Activated CD4-positive, CD25-positive, alpha-beta regulatory T cell treated with anti-CD3 and anti-CD28 coated beads, Interleukin-2, amount 50 U/mL, for 24 hours (primary cell): ENCODE data around the gene ZDHHC8.
"Not testable (repeated sequence)": the region's sequence is repeated elsewhere in the genome, so short reads cannot be mapped to it uniquely, and the experiment has no call there.

ENCODE experiments used
- ATAC-seq, 2 donors: fragments of 150-1000 bp; cut with Tn5 transposase; one replicate each; pipeline ENCODE4 v1.10.0; 2021; ENCODE audit warnings: mild to moderate bottlenecking in 1 of 2, moderate library complexity in 1 of 2

ZDHHC8 gene

GRCh38 chr22:20145206-20145831 is 13.7 kb downstream of the ZDHHC8 start:
- ATAC-seq: no peak

DNA sequence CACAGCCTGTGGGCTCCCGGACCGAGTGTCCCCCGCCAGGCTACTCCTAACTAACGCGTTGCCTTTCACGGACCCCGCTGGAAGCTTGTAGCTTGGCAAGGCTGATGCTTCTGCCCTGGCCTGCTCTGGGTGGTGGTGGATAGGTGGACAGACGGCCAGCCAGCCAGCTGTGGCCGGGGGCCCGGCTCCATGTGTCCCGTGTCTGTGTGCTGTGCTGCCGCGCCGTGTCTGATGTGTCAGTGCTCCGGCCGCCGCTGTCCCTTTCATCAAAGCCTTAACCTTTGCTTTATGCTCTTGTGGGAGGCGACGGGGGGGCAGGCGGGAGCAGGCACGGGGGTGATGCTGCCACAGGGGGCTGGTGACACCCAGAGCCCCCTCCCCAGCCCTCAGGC is 14.2 kb downstream of the ZDHHC8 start:
- no peak for ATAC-seq

- no peak for ATAC-seq
Observed at GRCh38 chr22:20146777-20147176, 15.2 kb downstream of the ZDHHC8 start.

DNA sequence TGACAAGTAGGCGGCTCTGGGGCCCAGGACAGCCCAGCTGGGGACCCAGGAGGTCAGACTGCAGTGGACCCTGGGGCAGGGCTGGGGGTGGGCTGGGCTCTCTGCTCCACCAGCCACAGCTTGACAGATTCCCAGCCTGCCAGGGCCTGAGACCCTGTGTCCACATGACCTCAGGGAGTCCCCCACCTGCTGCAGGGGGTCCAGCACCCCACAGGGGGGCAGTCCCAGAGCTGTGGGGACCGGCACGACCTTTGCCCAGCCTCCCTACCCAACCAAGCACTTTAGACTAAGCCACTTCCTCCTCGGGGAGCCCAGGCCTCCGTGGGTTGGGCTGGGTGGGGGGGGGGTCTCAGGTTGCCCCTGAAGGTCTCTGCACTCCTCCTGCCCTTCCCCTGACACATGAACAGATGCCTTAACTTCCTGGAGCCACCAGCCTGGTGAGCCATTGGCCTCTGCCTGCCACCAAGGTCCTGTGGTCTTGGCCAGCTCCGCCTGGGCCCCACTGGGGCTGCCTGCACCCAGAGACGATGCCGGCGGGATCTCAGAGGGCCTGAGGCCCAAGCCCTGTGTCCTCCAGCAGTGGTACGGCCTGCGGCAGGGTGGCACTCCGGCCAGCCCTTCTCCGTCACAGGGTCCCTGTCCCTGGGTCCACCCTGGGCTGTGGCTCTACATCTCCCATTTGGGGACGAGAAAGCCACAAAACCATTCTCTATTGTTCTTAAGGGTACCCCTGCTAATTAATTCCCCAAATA is 15.8 kb downstream of the ZDHHC8 start:
- no peak for ATAC-seq

GRCh38 chr22:20148414-20148813 is 16.8 kb downstream of the ZDHHC8 start:
- no peak for ATAC-seq

DNA sequence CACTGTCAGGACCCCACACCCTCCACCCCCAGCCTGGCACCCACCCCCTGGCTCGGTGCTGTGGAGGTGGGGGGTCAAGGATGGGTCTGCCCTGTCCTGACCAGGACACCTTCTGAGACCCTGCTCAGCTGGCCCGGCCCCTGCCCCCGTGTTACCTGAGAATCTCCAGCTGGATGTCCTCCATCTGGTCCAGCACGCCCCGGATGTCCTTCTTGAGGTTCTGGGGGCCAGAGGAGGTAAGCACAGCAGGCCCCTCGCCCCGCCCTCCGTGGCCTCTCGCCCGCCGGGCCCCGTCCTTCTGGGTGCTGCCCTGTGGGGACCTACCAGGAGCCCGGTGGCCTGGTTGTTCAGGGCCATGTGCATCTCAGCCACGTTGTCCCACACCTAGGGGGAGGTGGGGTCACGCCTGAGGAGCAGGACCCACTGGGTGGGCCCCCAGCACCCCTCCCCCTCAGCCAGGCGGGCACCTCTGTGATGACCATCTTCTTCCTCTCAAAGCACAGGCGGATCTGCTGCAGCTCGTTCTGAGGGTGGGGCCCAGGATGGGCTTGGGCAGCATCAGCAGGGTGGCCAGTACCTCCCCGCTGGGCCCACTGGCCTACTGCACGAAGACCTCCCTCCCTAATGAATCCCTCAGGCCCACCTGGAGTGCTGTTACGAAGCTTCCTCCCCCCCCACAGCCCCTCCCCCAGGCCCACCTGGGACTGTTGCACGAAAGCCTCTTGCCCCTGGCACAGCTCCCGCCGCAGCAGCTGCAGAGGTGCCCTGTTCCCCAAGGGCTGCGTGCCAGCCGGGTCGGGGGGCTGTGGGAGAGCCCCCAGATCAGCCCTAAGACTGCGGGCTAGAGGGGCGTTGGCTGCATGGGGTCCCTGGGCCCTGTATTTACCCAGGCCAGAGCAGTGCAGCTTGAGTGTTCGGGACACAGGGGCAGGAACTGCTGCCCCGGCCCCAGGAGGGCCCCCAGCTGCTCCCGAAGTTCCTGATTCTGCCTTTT is 17.9 kb downstream of the ZDHHC8 start:
- no peak for ATAC-seq

DNA sequence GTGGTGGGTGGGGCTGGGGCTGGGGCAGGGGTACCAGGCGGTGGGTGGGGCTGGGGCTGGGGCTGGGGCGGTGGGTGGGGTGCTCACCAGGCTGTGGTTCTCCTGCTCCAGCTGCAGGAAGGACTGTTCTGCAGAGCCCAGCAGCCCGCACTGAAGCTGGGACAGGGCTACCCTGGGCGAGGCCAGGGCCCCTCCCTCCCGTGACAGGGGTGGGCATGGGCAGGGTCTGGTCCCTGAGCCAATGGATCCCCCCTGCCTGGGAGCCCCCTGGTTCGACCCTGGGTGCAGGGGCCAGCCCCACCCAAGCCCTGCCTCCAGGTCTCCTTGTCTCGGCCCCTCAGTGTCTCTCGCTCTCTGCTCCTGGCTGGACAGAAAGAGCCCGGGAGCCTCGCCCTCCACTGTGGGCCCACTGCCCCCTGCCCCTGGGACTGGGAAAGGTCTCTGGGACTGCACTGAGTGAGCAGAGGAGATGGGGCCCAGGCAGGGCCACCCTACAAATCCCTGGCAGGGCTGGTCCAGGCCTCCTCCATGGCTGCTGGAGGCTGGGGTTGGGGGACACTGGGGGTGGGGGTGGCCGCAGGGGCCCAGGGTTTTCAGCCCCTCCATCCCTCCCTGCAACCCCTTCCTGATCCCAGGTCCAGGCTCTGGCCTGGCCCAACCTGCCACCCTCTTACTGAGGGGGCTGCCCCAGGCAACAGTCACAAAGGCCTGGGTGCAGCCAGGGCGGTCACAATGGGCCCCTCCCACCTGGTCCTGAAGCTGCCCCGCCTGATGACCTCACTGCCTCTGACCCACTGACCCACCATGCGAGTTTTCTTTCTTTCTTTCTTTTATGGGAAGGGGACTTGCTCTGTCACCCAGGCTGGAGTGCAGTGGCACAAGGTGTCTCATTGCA is 19.0 kb downstream of the ZDHHC8 start, which contains the start of gene CCDC188:
Gene CCDC188 (minus strand): TSS at position 675 of the 895 bp plus-strand sequence. CDS start 69 bp downstream, at position 606.
- ATAC-seq: no peak

DNA sequence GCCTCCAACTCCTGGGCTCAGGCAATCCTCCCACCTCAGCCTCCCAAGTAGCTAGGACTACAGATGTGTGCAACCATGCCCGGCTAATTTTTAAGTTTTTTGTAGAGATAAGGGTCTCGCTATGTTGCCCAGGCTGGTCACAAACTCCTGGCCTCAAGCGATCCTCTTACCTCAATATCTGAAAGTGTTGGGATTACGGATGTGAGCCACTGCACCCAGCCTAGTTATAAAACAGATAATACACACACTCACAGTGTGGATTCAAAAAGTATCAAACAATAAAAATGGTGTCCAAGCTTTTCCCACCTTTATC is 19.6 kb downstream of the ZDHHC8 start:
- no peak for ATAC-seq

DNA sequence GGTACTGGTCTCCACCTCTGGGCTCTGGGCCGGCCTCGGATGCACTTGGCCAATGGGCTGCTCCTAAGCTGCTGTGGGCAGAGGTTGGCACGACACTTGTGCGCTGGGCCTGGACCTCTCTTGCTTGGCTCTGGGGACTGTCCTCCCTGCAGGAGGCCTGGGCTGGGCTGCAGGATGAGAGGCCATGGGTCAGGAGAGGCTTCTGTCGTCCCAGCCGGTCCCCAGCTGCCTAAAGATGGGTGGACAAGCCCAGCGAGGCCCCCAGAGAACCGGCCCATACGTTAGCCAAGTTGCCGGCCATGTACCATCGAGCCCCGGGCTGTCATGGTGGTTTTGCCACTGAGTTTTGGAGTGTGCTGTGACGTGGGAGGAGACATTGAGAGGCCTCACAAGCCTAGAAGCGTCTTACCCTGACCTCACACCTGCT is 20.9 kb downstream of the ZDHHC8 start:
- ATAC-seq: no peak

DNA sequence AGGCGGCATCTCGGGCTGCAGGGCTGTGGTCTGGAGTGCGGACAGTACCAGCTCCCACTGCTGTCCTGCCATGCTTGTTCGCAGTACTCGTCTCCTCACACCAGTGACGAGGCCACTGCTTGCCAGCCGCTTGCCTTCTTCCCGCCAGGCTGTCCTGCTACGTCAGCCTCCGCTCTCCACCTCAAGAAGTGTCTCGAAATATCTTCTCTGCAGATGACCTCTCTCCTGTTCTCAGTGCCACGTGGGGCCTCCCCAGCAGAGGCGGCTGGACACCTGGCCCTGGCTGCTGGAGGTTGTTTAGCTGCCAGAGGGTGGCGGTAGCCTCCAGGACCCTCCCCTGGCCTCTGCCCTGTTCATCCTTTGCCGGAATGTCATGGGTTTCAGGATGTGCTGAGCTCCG is 22.3 kb downstream of the ZDHHC8 start:
- ATAC-seq: no peak

DNA sequence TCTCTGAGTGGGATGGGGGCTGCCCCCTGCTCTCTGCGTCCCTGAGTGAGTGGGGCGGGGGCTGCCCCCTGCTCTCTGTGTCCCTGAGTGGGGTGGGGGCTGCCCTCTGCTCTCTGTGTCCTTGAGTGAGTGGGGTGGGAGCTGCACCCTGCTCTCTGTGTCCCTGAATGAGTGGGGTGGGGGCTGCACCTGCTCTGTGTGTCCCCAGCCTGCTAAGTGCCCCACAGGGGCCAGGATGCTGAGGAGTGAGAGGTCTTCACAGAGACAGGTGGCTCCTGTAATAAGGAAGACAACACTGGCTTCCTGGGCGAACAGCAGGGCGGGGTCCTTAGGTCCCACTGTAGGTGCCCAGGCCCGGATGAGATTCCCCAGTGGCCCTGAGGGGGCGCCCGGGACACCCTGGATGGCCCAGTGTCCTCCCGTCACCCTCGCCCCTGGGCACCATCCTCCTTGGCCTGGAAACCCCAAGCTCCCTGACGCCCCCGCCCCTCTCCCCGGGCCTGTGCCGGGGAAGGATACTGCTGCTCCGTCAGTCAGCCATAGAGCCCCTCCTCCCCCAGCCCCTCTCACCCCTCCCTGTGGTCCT is 23.1 kb downstream of the ZDHHC8 start:
- ATAC-seq: no peak

DNA sequence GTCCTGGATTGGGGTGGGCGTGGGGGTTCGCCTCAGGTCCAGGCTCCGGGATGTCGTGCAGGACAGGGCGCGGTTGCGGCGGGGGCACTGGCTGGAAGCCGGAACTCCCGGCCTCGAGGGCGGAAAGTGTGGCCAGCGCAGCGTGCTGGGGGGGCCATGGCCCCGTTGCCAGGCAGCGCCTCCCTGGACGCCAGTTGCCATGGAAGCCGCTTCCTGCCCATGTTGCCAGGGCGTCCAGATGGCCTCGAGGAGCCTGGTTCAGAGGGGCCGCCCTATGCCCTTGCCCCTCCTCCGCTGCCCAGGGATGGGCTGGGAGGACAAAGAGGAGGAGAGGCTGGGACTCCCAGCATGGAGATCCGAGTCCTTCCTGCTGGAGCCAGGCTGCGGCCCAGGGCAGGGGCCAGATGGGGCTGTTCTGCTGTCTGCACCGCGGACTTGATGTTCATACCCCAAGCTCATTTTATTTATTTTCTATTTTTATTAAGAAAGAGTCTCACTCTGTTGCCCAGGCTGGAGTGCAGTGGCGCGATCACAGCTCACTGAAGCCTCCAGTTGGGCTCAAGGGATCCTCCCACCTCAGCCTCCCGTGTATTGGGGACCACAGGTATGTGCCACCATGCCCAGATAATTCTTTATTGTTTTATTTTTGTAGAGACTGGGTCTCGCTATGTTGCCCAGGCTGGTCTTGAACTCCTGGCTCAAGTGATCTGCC is 23.9 kb downstream of the ZDHHC8 start:
- no peak for ATAC-seq

DNA sequence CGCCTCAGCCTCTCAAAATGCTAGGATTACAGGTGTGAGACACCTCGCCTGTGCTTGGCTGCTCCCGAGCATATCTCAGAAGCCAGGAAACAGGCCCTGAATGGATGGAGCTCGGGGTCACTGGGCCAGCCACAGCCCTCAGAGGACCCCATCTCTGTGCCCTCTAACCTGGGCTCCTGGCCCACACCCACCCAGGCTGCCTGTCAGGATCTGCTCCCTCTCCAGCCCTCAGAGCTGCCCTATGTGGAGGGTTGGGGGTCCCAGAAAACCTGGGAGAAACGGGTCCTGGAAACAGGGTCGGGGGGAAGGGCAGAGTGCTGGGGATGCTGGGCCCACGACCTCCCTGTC is 24.4 kb downstream of the ZDHHC8 start:
- no peak for ATAC-seq

- peak; percentile 83 to 84 for ATAC-seq
Observed at GRCh38 chr22:20156611-20157429, 25.2 kb downstream of the ZDHHC8 start.

- ATAC-seq: no peak
Observed at GRCh38 chr22:20157430-20158183, 26.0 kb downstream of the ZDHHC8 start.

GRCh38 chr22:20158391-20159036 is 26.9 kb downstream of the ZDHHC8 start:
- ATAC-seq: no peak

DNA sequence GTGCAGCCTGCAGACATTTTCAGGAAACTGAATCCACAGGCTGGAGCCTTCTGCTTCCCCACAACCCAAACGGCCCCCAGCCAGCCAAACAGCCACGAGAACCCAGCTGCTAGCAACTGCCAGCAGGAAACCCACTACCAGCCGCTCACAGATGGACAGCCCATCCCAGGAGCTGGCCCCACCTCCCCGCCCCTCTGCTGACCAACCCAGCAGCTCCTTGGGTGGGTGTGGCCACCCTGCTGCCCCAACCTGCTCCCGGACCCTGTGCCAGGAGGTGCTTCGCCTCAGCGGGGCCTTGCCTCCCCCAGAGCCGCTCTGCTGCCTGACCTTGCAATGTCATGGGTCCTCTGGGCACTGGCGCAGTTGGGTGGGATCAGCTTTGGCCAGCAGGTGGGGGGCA is 27.5 kb downstream of the ZDHHC8 start:
- ATAC-seq: no peak

DNA sequence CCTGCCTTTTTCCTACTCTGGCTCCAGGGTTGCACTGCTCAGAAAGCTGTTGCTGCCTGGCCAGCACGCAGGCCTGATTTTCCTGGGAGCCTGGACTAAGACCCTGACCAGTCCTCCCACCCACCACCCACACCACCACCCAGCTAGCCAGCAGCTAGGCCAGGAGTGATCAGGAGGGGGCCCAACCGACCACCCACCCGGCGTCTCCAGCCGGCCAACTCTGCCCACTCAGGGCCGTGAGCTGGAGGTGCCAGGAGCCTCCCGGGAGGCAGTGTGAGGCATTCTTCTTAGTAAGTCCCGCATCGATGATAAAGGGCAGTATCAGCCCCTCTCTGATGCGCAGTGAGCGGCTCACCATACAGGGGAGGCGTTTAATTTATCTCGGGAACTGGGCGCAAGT is 27.9 kb downstream of the ZDHHC8 start:
- not testable (repeated sequence) for ATAC-seq

DNA sequence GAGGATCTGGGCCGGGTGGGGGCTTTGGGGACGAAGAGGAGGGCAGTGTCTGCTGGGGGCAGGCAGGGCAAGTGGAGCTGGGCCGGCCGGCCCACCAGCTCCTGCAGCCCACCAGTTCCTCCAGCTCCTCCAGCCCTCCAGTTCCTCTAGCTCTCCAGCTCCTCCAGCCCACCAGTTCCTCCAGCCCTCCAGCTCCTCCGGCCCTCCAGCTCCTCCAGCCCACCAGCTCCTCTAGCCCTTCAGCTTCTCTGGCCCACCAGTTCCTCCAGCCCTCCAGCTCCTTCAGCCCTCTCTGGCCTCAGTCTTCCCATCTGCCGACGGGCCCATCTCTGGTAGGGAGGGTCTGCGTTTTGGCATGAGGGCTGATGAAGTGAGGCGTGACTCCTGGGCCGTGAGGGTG is 28.4 kb downstream of the ZDHHC8 start:
- ATAC-seq: no peak
